Measurements from ENCODE around the gene ZNF629.

DNA sequence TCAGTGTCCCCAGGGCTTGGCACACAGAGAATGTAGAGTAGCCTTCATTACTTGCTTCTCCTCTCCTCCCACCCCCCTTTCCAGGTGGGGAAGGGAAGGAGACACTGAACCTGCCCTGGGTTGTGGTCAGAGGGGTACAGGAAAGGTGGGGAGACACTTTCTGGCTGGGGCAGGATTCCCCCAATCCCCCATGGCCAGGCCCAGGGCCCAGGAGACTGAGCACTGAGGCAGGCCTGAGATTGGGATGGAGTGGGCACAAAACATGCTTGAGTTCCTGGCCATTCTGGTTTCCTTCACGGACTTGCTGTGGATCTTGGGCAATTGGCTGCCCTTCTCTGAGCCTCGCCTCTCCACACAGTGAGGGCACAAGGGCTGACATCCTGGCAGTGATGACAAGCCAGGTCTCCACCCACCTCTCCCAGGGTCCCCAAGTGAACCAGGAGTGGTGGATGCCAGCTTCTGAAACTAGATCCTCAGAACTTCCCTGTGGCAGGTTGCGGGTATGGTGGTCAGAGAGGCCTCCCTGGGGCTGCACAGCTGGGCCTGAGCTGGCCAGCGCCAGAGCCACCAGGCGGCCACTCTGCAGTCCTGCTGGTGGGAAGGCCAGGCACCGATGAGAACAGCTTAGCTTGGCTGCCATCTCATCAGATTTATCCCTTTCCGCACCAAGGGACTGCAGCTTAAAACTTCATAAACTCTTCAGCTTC is 9.3 kb downstream of the ZNF629 start:
- TF ChIP-seq, protein P1, sequence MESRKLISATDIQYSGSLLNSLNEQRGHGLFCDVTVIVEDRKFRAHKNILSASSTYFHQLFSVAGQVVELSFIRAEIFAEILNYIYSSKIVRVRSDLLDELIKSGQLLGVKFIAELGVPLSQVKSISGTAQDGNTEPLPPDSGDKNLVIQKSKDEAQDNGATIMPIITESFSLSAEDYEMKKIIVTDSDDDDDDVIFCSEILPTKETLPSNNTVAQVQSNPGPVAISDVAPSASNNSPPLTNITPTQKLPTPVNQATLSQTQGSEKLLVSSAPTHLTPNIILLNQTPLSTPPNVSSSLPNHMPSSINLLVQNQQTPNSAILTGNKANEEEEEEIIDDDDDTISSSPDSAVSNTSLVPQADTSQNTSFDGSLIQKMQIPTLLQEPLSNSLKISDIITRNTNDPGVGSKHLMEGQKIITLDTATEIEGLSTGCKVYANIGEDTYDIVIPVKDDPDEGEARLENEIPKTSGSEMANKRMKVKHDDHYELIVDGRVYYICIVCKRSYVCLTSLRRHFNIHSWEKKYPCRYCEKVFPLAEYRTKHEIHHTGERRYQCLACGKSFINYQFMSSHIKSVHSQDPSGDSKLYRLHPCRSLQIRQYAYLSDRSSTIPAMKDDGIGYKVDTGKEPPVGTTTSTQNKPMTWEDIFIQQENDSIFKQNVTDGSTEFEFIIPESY (IDR thresholded peaks at IDR 0.05; ENCODE audit: borderline replicate concordance, low read depth), result no peak
- TF ChIP-seq, protein P2, sequence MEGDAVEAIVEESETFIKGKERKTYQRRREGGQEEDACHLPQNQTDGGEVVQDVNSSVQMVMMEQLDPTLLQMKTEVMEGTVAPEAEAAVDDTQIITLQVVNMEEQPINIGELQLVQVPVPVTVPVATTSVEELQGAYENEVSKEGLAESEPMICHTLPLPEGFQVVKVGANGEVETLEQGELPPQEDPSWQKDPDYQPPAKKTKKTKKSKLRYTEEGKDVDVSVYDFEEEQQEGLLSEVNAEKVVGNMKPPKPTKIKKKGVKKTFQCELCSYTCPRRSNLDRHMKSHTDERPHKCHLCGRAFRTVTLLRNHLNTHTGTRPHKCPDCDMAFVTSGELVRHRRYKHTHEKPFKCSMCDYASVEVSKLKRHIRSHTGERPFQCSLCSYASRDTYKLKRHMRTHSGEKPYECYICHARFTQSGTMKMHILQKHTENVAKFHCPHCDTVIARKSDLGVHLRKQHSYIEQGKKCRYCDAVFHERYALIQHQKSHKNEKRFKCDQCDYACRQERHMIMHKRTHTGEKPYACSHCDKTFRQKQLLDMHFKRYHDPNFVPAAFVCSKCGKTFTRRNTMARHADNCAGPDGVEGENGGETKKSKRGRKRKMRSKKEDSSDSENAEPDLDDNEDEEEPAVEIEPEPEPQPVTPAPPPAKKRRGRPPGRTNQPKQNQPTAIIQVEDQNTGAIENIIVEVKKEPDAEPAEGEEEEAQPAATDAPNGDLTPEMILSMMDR (IDR thresholded peaks at IDR 0.05), result no peak
- TF ChIP-seq, protein P3, sequence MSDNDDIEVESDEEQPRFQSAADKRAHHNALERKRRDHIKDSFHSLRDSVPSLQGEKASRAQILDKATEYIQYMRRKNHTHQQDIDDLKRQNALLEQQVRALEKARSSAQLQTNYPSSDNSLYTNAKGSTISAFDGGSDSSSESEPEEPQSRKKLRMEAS (IDR thresholded peaks at IDR 0.05; ENCODE audit: low read depth), result no peak

All from SK-N-SH (cell line).